Loucy (cell line): ENCODE measurements around the gene TPX2.

ENCODE experiments used
- H2AFZ ChIP-seq: fragments of 200-600 bp; sonication (generic); 2 replicates; pipeline ENCODE4 v1.6.0; 2016; ENCODE audit warnings: antibody characterized with exemption, mild to moderate bottlenecking, low read length, moderate library complexity
- H3F3A ChIP-seq: fragments of 200-600 bp; 2 replicates; pipeline ENCODE4 v1.6.0; 2016; ENCODE audit warnings: antibody characterized with exemption, low read depth, mild to moderate bottlenecking
- H3K27me3 ChIP-seq: fragments of 200-600 bp; sonication (generic); 2 replicates; pipeline ENCODE4 v1.6.1; 2014; ENCODE audit warnings: low read length, mild to moderate bottlenecking; ENCODE audit not compliant: insufficient read depth, poor library complexity, severe bottlenecking
- H3K36me3 ChIP-seq: fragments of 200-600 bp; sonication (generic); 2 replicates; pipeline ENCODE4 v1.6.1; 2016; ENCODE audit warnings: low read length; ENCODE audit not compliant: insufficient read depth
- H3K4me1 ChIP-seq: fragments of 200-600 bp; sonication (generic); 2 replicates; pipeline ENCODE4 v1.5.1; 2014; ENCODE audit warnings: low read length, mild to moderate bottlenecking; ENCODE audit not compliant: insufficient read depth, poor library complexity, severe bottlenecking
- H3K4me2 ChIP-seq: fragments of 200-600 bp; sonication (generic); 2 replicates; pipeline ENCODE4 v1.6.0; 2014; ENCODE audit warnings: antibody characterized with exemption, low read length, low read depth, mild to moderate bottlenecking; ENCODE audit not compliant: poor library complexity, severe bottlenecking
- H3K4me3 ChIP-seq: fragments of 200-600 bp; sonication (generic); 2 replicates; pipeline ENCODE4 v1.5.1; 2014; ENCODE audit warnings: low read length, mild to moderate bottlenecking, mixed read lengths; ENCODE audit not compliant: poor library complexity, severe bottlenecking
- H3K79me2 ChIP-seq: fragments of 200-600 bp; sonication (generic); 2 replicates; pipeline ENCODE4 v1.6.1; 2014; ENCODE audit warnings: low read length; ENCODE audit not compliant: insufficient read depth
- H3K9ac ChIP-seq: fragments of 200-600 bp; sonication (generic); 2 replicates; pipeline ENCODE4 v1.6.0; 2014; ENCODE audit warnings: mild to moderate bottlenecking, low read depth, low read length, moderate library complexity; ENCODE audit not compliant: poor library complexity, severe bottlenecking
- H3K9me2 ChIP-seq: fragments of 200-600 bp; sonication (generic); replicated peaks from 2 replicates; pipeline ENCODE4 v1.6.1; 2016; ENCODE audit warnings: low read depth, low read length, mixed read lengths
- H3K9me3 ChIP-seq: fragments of 200-600 bp; sonication (generic); 2 replicates; pipeline ENCODE4 v1.6.1; 2014; ENCODE audit warnings: mild to moderate bottlenecking, antibody characterized with exemption, low read length, low read depth; ENCODE audit not compliant: insufficient read depth
- H4K20me1 ChIP-seq: fragments of 200-600 bp; sonication (generic); 2 replicates; pipeline ENCODE4 v1.6.0; 2014; ENCODE audit warnings: antibody characterized with exemption, low read length, mild to moderate bottlenecking; ENCODE audit not compliant: insufficient read depth, poor library complexity, severe bottlenecking
- EZH2phosphoT487 ChIP-seq: fragments of 200-600 bp; IDR thresholded peaks from 2 replicates; pipeline ENCODE4 v1.6.1; 2018; ENCODE audit warnings: antibody characterized with exemption, mild to moderate bottlenecking, moderate library complexity, borderline replicate concordance
- TF ChIP-seq, protein P1 (sequence below): fragments of 200-600 bp; sonication (generic); conservative IDR thresholded peaks from 2 replicates; pipeline ENCODE4 v1.5.1; 2014; ENCODE audit warnings: mild to moderate bottlenecking, antibody characterized with exemption, low read length

Gene TPX2

DNA sequence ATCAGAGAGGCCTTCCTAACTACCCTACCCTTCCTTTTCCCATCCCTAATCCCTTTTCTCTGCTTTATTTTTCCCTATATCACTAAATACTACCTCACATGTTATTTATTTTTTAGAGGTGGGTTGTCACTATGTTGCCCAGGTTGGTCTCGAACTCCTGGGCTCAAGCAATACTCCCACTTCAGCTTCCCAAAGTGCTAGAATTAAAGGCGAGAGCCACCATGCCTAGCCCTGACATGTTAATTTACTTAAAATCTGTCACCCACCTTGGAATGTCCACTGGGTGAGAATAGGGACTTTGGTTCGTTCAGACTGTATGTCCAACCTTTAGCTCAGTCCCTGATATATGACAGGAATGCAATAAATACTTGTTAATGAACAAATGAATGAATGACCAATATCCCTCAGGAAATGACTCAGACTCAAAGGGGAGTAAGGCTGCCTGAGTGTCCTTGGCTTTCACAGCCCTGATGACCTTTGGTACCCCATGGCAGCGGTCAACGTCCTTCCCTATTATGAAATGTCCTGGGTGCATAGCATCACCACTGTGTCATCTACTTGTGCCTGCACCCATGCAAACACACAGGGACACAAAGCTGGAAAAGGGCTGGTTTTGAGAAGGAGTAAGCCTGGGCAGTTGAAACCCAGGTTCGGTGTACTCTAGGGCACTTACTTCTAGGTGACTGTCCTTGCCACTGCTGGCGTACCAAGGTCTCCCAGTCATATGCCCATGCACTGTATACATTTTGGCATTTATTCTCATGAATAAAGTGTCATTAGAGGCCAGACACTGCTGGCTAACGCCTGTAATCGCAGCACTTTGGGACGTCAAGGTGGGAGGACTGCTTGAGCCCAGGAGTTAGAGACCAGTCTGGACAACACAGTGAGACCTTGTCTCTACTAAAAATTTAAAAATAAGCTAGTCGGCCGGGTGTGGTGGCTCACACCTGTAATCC lies 43.0 kb upstream of the TPX2 start:
- no peaks in the 10 kb centered on the region for H3K27me3 ChIP-seq
- H3K9ac ChIP-seq = no peak overlapping the region
- peaks cover 67% of the 10 kb centered on the region for H3K79me2 ChIP-seq
- H3K36me3 ChIP-seq = peaks cover 12% of the 10 kb centered on the region
- peaks cover 25% of the 10 kb centered on the region for H4K20me1 ChIP-seq
- peaks cover 5% of the 10 kb centered on the region; the same call in 1 of the 2 replicates for H3F3A ChIP-seq
- TF ChIP-seq EZH2phosphoT487 = no peak
- H3K9me3 ChIP-seq = no peaks in the 10 kb centered on the region
- no peaks in the 10 kb centered on the region for H3K9me2 ChIP-seq
- H3K4me3 ChIP-seq = no peak overlapping the region
- H3K4me1 ChIP-seq = peaks cover 38% of the 10 kb centered on the region
- no peak overlapping the region for H2AFZ ChIP-seq
- H3K4me2 ChIP-seq = no peak overlapping the region

DNA sequence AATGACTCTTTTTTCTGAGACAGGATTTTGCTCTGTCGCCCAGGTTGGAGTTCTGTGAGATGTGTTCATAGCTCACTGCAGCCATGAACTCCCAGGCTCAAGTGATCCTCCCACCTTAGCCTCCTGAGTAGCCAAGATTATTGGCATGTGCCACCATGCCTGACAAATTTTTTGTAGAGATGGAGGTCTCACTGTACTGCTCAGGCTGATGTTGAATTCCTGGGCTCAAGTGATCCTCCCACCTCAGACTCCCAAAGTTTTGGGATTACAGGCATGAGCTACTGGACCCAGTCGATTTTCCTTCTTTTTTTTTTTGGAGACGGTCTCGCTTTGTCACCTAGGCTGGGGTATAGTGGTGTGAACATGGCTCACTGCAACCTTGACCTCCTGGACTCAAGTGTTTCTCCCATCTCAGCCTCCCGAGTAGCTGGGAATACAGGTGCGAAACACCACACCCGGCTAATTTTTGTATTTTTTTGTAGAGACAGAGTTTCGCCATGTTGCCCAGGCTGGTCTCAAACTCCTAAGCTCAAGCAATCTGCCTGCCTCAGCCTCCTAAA lies 40.8 kb upstream of the TPX2 start:
- Histone ChIP-seq H3K27me3 (no peaks in the 10 kb centered on the region), H3K9me2 (no peaks in the 10 kb centered on the region), H3K36me3 (peaks cover 17% of the 10 kb centered on the region), H4K20me1 (peaks cover 20% of the 10 kb centered on the region), H3K4me3 (no peak overlapping the region), H3K9ac (peak overlapping the region; percentile 44), H3K4me1 (peaks cover 30% of the 10 kb centered on the region), H3K9me3 (no peaks in the 10 kb centered on the region), H2AFZ (no peak overlapping the region), H3K4me2 (peak overlapping the region; percentile 46), H3K79me2 (peaks cover 82% of the 10 kb centered on the region), H3F3A (no peaks in the 10 kb centered on the region)
- TF ChIP-seq EZH2phosphoT487 = no peak
- TF ChIP-seq, protein P1, sequence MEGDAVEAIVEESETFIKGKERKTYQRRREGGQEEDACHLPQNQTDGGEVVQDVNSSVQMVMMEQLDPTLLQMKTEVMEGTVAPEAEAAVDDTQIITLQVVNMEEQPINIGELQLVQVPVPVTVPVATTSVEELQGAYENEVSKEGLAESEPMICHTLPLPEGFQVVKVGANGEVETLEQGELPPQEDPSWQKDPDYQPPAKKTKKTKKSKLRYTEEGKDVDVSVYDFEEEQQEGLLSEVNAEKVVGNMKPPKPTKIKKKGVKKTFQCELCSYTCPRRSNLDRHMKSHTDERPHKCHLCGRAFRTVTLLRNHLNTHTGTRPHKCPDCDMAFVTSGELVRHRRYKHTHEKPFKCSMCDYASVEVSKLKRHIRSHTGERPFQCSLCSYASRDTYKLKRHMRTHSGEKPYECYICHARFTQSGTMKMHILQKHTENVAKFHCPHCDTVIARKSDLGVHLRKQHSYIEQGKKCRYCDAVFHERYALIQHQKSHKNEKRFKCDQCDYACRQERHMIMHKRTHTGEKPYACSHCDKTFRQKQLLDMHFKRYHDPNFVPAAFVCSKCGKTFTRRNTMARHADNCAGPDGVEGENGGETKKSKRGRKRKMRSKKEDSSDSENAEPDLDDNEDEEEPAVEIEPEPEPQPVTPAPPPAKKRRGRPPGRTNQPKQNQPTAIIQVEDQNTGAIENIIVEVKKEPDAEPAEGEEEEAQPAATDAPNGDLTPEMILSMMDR = no peak

DNA sequence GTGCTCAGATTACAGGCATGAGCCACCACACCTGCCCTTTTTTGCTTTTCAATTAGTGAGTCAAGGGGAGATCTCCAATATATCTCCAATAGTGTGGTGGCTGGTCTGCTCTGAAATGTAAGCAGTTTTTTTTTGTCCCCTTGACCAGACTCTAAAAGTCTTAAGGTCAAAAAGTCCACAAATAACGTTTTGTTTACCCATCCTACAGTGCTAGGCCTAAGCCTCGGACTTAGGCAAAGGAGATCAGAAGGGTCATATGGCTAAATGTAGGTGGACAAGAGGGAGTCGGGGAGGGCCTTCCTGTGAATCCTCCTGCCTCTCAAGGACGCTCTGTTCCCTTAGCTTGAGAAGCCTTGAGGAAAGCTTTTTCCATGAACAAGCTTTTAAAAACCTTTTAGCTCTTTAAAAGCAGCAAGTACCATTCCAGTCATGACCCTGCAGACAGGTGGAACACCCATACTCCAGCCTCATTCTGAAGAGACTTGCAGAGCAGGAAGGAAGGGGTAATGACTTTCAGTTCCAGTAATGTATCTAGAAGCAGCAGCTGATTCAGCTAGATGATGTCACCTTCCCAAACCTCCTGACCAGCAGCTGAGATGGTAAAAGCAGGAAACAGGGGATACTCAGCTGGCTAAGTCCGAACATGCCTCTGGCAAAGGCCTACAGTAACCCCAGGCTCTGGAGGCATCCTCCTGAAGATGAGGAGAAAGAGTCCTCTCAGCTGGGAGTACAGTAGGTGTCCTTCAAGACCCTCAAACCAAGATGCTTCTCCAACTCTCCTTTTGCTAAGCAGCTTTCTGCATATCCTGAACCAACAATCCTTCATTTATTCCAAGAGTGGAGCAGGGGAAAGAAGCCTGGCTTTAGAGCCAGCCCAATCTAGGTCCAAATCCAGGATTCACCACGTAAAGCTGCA lies 40.0 kb upstream of the TPX2 start:
- H3K79me2 ChIP-seq = peaks cover 78% of the 10 kb centered on the region
- no peak overlapping the region for H3K4me3 ChIP-seq
- peaks cover 17% of the 10 kb centered on the region for H3K36me3 ChIP-seq
- H3K9me3 ChIP-seq = no peaks in the 10 kb centered on the region
- H3K27me3 ChIP-seq = no peaks in the 10 kb centered on the region
- H3K9ac ChIP-seq = peak overlapping the region; percentile 47
- H3K9me2 ChIP-seq = no peaks in the 10 kb centered on the region
- H3K4me1 ChIP-seq = peaks cover 27% of the 10 kb centered on the region
- no peak overlapping the region for H2AFZ ChIP-seq
- no peaks in the 10 kb centered on the region for H3F3A ChIP-seq
- H4K20me1 ChIP-seq = peaks cover 14% of the 10 kb centered on the region
- peak overlapping the region; percentile 46 for H3K4me2 ChIP-seq
- TF ChIP-seq EZH2phosphoT487 = no peak
- TF ChIP-seq, protein P1 = no peak
